ENCODE measurements around the gene TATDN2. TPM values are rescaled to one million over a fixed set of nuclear protein-coding genes. Genes with fewer than 3 reads are reported as not detected.

TATDN2 gene
- total RNA-seq, 1 donor from 2014 or later, result 34.6 TPM

GRCh38 chr3:10299175-10299574 lies 50.9 kb downstream of the TATDN2 start:
- no peaks in the 10 kb centered on the region for H3K4me1 Mint-ChIP-seq (ENCODE audit: unreplicated experiment)
- no peak for TF ChIP-seq CTCF (conservative IDR thresholded peaks at IDR 0.05)
- H3K4me3 Mint-ChIP-seq, result no peak overlapping the region
- DNase-seq (ENCODE audit: extremely low spot score, unreplicated experiment), result no peak
- H3K27ac Mint-ChIP-seq, result no peak overlapping the region
- peaks cover 38% of the 10 kb centered on the region for H3K36me3 Mint-ChIP-seq
- H3K27me3 Mint-ChIP-seq, result no peaks in the 10 kb centered on the region
- no peaks in the 10 kb centered on the region for H3K9me3 Mint-ChIP-seq

- no peak for TF ChIP-seq CTCF (conservative IDR thresholded peaks at IDR 0.05)
- H3K27ac Mint-ChIP-seq, result no peak overlapping the region
- H3K9me3 Mint-ChIP-seq, result no peaks in the 10 kb centered on the region
- H3K27me3 Mint-ChIP-seq, result no peaks in the 10 kb centered on the region
- no peak overlapping the region for H3K4me3 Mint-ChIP-seq
- no peaks in the 10 kb centered on the region for H3K4me1 Mint-ChIP-seq (ENCODE audit: unreplicated experiment)
- peaks cover 38% of the 10 kb centered on the region for H3K36me3 Mint-ChIP-seq
- DNase-seq (ENCODE audit: extremely low spot score, unreplicated experiment), result no peak
Observed at GRCh38 chr3:10299679-10300078, 51.4 kb downstream of the TATDN2 start.

- no peak overlapping the region for H3K4me3 Mint-ChIP-seq
- no peak overlapping the region for H3K27ac Mint-ChIP-seq
- H3K36me3 Mint-ChIP-seq, result peaks cover 36% of the 10 kb centered on the region
- no peaks in the 10 kb centered on the region for H3K4me1 Mint-ChIP-seq (ENCODE audit: unreplicated experiment)
- DNase-seq (ENCODE audit: extremely low spot score, unreplicated experiment), result no peak
- no peaks in the 10 kb centered on the region for H3K27me3 Mint-ChIP-seq
- no peaks in the 10 kb centered on the region for H3K9me3 Mint-ChIP-seq
- no peak for TF ChIP-seq CTCF (conservative IDR thresholded peaks at IDR 0.05)
Observed at GRCh38 chr3:10300087-10300486, 51.8 kb downstream of the TATDN2 start.

- Mint-ChIP-seq H3K27me3 (no peaks in the 10 kb centered on the region), H3K27ac (no peak overlapping the region), H3K4me3 (no peak overlapping the region), H3K36me3 (peaks cover 44% of the 10 kb centered on the region), H3K9me3 (no peaks in the 10 kb centered on the region), H3K4me1 (ENCODE audit: unreplicated experiment) (no peaks in the 10 kb centered on the region)
- TF ChIP-seq CTCF (conservative IDR thresholded peaks at IDR 0.05), result no peak
- DNase-seq (ENCODE audit: extremely low spot score, unreplicated experiment), result no peak
Observed at GRCh38 chr3:10303105-10303504, 54.8 kb downstream of the TATDN2 start.

- Mint-ChIP-seq H3K9me3 (no peaks in the 10 kb centered on the region), H3K4me1 (ENCODE audit: unreplicated experiment) (no peaks in the 10 kb centered on the region), H3K27ac (no peak overlapping the region), H3K4me3 (no peak overlapping the region), H3K27me3 (no peaks in the 10 kb centered on the region), H3K36me3 (peaks cover 45% of the 10 kb centered on the region)
- no peak for TF ChIP-seq CTCF (conservative IDR thresholded peaks at IDR 0.05)
- no peak for DNase-seq (ENCODE audit: extremely low spot score, unreplicated experiment)
Observed at GRCh38 chr3:10303785-10304184, 55.5 kb downstream of the TATDN2 start.

- peaks cover 45% of the 10 kb centered on the region for H3K36me3 Mint-ChIP-seq
- DNase-seq (ENCODE audit: extremely low spot score, unreplicated experiment), result no peak
- no peak for TF ChIP-seq CTCF (conservative IDR thresholded peaks at IDR 0.05)
- no peak overlapping the region for H3K27ac Mint-ChIP-seq
- H3K9me3 Mint-ChIP-seq, result no peaks in the 10 kb centered on the region
- no peak overlapping the region for H3K4me3 Mint-ChIP-seq
- H3K4me1 Mint-ChIP-seq (ENCODE audit: unreplicated experiment), result peaks cover 3% of the 10 kb centered on the region
- no peaks in the 10 kb centered on the region for H3K27me3 Mint-ChIP-seq
Observed at GRCh38 chr3:10304905-10305304, 56.6 kb downstream of the TATDN2 start.

All from type B pancreatic cell (in vitro differentiated cells).